Lower lobe of right lung (tissue), 2 donors: ENCODE measurements around the gene ANKRD9. TPM values are rescaled to one million over a fixed set of nuclear protein-coding genes. Genes with fewer than 3 reads are reported as not detected.

ENCODE experiments used
- ATAC-seq, 2 donors: fragments of 200-7000 bp; cut with Tn5 transposase; one replicate each; pipeline ENCODE4 v1.9.1; 2020 to 2022; ENCODE audit warnings: mild to moderate bottlenecking in 2 of 2, moderate library complexity in 2 of 2
- DNase-seq: peaks from one replicate; pipeline ENCODE4 v3.0.0-alpha.2; 2020
- H3K27ac ChIP-seq: fragments of 200-600 bp; one replicate; pipeline ENCODE4 v1.8.0; 2022
- H3K27me3 ChIP-seq: fragments of 200-600 bp; one replicate; pipeline ENCODE4 v1.8.0; 2022; ENCODE audit warnings: low read depth
- H3K36me3 ChIP-seq: fragments of 200-600 bp; one replicate; pipeline ENCODE4 v1.8.0; 2022; ENCODE audit warnings: mild to moderate bottlenecking
- H3K4me1 ChIP-seq: fragments of 200-600 bp; one replicate; pipeline ENCODE4 v1.8.0; 2022
- H3K4me3 ChIP-seq: fragments of 200-600 bp; one replicate; pipeline ENCODE4 v1.8.0; 2022; ENCODE audit warnings: mild to moderate bottlenecking
- H3K9me3 ChIP-seq: fragments of 200-600 bp; one replicate; pipeline ENCODE4 v1.8.0; 2022
- intact Hi-C: fragments of 100-400 bp; cut with DNase I; formaldehyde crosslinking; loops from one replicate; pipeline ENCODE4 v1.11.0; 2022
- total RNA-seq: library from RNA; stranded (reverse); fragmentation: NEBNext Ultra II Directional; extraction: Animal tissue kit (Norgen Biotek cat#: 25700); gene quantifications from one replicate; pipeline ENCODE4 v1.2.1, GENCODE V29; 2021
- TF ChIP-seq, protein P1 (sequence below): fragments of 200-600 bp; IDR thresholded peaks from one replicate; pipeline ENCODE4 v1.8.0; 2022; ENCODE audit warnings: antibody characterized with exemption, mild to moderate bottlenecking
- donor health status: DM: no; HTN: yes; CAD: no; lungs with severe emphysema.

Gene ANKRD9
- total RNA-seq, 1 donor from 2014 or later: 19.5 TPM

DNA sequence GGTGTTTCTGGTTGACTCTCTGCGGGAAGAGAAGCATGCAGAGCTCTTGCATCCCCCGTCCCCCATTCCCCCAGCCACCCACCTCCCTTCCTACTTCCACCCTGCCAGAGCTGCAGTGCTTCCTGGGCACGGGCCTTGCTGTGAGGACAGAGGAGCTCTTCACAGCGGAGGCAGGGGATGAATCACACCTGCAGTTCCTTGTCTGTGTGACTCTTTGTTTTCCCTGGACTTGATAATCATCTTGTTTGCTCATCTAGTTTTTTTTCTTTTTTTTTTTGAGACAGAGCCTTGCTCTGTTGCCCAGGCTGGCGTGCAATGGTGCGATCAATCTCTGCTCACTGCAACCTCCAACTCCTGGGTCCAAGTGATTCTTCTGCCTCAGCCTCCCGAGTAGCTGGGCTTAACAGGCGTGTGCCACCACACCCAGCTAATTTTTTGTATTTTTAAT lies 27.8 kb downstream of the ANKRD9 start:
- H3K27ac ChIP-seq: no peak overlapping the region
- no peaks in the 10 kb centered on the region for H3K36me3 ChIP-seq
- intact Hi-C loops: no loop called here
- ATAC-seq: no peak
- no peak for DNase-seq
- H3K4me1 ChIP-seq: peaks cover 12% of the 10 kb centered on the region
- H3K9me3 ChIP-seq: no peaks in the 10 kb centered on the region
- TF ChIP-seq, protein P1, sequence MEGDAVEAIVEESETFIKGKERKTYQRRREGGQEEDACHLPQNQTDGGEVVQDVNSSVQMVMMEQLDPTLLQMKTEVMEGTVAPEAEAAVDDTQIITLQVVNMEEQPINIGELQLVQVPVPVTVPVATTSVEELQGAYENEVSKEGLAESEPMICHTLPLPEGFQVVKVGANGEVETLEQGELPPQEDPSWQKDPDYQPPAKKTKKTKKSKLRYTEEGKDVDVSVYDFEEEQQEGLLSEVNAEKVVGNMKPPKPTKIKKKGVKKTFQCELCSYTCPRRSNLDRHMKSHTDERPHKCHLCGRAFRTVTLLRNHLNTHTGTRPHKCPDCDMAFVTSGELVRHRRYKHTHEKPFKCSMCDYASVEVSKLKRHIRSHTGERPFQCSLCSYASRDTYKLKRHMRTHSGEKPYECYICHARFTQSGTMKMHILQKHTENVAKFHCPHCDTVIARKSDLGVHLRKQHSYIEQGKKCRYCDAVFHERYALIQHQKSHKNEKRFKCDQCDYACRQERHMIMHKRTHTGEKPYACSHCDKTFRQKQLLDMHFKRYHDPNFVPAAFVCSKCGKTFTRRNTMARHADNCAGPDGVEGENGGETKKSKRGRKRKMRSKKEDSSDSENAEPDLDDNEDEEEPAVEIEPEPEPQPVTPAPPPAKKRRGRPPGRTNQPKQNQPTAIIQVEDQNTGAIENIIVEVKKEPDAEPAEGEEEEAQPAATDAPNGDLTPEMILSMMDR: no peak
- no peak overlapping the region for H3K4me3 ChIP-seq
- H3K27me3 ChIP-seq: no peaks in the 10 kb centered on the region

DNA sequence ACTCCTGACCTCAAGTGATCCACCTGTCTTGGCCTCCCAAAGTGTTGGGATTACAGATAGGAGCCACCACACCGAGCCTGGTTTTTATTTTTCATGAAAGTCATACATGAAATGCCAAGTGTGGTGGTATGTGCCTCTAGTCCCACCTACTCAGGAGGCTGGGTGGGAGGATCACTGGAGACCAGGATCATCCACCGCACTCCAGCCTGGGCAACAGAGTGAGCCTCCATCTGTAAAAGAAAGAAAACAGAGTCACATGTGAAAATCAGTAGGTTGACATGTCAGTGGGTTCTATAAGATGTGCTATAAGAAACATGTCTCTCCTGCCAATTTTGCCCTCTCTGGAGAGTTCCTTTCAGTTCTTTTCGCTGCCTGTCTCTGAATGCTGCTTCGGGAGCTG lies 28.2 kb downstream of the ANKRD9 start:
- intact Hi-C loops: no loop called here
- DNase-seq (no peak), ATAC-seq (no peak)
- H3K4me1 ChIP-seq: peaks cover 12% of the 10 kb centered on the region
- no peaks in the 10 kb centered on the region for H3K9me3 ChIP-seq
- H3K27ac ChIP-seq: no peak overlapping the region
- no peak overlapping the region for H3K4me3 ChIP-seq
- TF ChIP-seq, protein P1: no peak
- H3K27me3 ChIP-seq: no peaks in the 10 kb centered on the region
- H3K36me3 ChIP-seq: no peaks in the 10 kb centered on the region

DNA sequence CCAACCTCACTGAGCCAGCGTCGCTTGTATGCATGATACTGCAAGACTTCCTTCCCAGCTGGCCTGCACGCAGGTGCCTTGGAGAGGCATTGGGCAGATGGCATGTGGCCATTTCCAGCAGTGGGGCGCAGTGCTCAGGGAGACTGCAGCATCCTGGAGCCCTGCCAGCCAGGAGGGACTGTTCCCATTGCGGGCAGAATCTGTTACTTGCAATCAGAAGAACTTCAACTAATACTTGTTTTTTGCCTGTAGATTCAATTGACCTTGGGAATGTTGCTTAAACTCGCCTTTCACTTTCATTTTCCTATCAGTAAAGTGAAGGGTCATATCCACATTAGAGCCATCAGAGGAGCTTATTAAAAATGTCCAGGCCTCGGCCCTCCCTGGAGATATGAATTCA lies 29.8 kb downstream of the ANKRD9 start:
- intact Hi-C loops: no loop called here
- Histone ChIP-seq H3K4me3 (peak overlapping the region; percentile 36), H3K4me1 (peaks cover 16% of the 10 kb centered on the region), H3K27ac (peak overlapping the region; percentile 54), H3K9me3 (no peaks in the 10 kb centered on the region), H3K36me3 (no peaks in the 10 kb centered on the region), H3K27me3 (no peaks in the 10 kb centered on the region)
- TF ChIP-seq, protein P1: no peak
- DNase-seq (peak; percentile 76), ATAC-seq (peak; percentile 47 to 71)

DNA sequence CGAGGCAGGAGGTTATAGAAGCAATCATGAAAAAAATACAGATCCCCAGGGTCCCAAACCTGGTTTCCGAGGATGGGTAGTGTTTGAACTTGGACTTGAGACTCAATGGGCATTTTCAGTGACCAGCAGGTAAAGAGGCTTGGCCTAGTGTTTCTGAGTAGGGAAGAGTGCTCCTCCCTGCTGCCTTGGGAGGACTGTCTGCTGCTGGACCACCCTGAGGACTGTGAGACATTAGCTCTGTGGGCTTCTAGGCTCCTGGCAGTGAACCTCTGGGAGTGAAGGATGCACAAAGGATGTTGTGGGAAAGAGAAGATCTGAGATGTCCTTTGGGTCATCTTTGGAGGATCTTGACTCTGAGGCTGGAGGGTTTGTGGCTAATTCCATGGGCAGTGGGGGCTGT lies 30.5 kb downstream of the ANKRD9 start:
- no peak for DNase-seq
- peak overlapping the region; percentile 54 for H3K27ac ChIP-seq
- H3K36me3 ChIP-seq: no peaks in the 10 kb centered on the region
- no peak for ATAC-seq
- intact Hi-C loops: no loop called here
- H3K4me3 ChIP-seq: no peak overlapping the region
- H3K9me3 ChIP-seq: no peaks in the 10 kb centered on the region
- H3K4me1 ChIP-seq: peaks cover 16% of the 10 kb centered on the region
- no peaks in the 10 kb centered on the region for H3K27me3 ChIP-seq
- TF ChIP-seq, protein P1: no peak

DNA sequence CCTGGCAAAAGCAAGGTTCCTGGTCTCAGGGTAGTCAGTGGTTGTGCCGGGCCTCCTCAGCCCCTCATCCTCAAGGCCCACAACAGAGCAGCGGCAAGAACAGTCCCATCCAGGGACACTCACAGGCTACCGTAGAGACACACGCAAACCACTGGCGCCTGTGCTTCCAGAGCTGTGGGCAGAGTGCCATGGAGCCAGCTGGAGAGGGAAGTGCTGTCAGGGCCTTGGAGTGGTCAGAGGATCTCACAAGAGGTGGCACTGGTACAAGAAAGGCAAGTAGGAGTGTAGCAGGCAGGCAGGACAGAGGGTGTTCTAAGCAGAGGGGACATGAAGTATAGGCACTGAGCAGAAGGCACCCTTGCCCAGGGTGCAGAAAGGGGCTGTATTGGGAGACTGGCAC lies 34.6 kb downstream of the ANKRD9 start:
- ATAC-seq (peak; percentile 77 to 83), DNase-seq (peak; percentile 76)
- no peak overlapping the region for H3K4me3 ChIP-seq
- intact Hi-C loops: no loop called here
- no peaks in the 10 kb centered on the region for H3K27me3 ChIP-seq
- H3K27ac ChIP-seq: no peak overlapping the region
- H3K9me3 ChIP-seq: no peaks in the 10 kb centered on the region
- TF ChIP-seq, protein P1: no peak
- peaks cover 12% of the 10 kb centered on the region for H3K4me1 ChIP-seq
- H3K36me3 ChIP-seq: peaks cover 7% of the 10 kb centered on the region

DNA sequence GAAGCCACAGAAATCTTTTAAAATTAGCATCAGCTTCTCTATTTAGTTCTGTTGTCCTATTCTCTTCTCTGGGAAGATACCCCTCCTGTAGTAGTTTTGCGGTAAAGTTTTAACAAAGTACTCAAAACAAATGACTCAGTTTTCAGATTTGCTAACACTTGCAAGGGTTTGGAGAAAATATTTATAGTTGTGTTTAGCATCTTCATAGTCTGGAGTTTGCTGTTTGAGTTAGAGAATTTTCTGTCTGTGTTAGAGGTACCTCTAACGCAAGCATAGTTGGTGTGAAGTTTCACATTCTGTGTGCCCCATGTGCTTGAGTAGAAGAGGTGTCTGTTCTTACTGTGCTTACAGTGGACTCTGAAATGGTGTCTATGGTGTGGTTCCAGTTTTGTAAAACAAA lies 36.0 kb downstream of the ANKRD9 start:
- ATAC-seq (no peak), DNase-seq (no peak)
- Histone ChIP-seq H3K36me3 (peaks cover 7% of the 10 kb centered on the region), H3K9me3 (no peaks in the 10 kb centered on the region), H3K4me1 (peaks cover 4% of the 10 kb centered on the region), H3K27ac (no peak overlapping the region), H3K4me3 (no peak overlapping the region), H3K27me3 (no peaks in the 10 kb centered on the region)
- TF ChIP-seq, protein P1: no peak
- intact Hi-C loops: no loop called here
